Endothelial cell of hepatic sinusoid (primary cell): ENCODE results near the gene SDS.

Experiments used
- in situ Hi-C: cut with HindIII; loops from 2 replicates; pipeline ENCODE4 v1.10.0; 2017; ENCODE audit warnings: low sequenced_read_pairs

The SDS gene

DNA sequence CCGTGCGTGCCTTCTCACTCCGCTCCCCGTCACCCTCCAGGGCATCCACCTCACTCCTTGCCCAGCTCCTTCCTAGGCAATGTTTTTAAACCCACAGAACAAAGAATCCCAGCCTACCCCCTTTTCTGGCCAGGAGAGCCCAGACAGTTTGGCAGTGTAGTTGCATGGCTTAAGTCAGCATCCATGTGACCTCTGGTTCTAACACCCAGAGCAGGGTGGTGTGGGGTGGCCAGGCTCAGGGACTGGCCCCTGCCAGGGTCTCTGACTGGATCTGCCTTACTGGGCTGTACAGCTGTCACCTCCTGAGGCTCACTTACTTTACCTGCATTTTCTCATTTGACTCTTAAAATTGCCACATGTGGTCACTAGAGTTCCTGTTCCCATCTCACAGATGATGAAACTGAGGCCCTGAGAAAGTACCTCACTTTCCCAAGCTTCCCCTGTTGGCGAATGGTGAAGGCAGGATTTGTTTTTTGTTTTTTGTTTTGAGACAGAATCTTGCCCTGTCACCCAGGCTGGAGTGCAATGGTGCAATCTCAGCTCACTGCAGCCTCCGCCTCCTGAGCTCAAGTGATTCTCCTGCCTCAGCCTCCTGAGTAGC lies 18.3 kb downstream of the SDS start:
- in situ Hi-C loops: no loop called here

DNA sequence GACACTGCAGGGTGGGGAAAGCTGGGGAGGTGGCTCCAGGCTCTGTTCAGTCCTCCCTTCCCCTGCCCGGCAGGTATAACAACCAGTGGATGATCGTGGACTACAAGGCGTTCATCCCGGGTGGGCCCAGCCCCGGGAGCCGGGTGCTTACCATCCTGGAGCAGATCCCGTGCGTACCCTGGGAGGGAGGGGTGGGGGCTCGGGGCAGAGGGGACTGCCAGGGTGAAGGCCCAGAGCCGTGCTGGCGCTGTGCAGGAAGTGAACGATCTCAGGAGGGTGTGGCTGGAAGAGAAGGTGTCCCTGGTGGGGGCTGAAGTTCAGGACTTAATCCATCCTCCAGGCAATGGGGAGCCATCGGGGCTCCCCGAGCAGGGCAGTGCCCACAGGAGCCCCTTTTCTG lies 18.9 kb downstream of the SDS start:
- in situ Hi-C loops: no loop called here

DNA sequence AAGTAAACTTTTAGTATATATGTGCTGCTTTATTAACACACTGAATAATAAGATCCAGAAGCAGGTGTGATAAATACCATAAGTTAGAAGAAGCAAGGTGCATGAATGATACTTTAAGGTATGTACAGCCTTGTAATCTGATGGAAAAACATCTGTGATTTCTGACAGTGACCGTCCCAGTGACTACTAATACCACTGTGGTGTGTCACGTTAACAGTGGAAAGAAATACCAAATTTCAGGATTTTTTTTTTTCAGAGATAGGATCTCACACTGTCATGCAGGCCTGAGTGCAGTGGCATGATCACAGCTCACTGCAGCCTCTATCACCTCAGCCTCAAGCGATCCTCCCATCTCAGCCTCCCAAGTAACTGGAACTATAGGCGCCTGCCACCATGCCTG lies 21.5 kb downstream of the SDS start:
- in situ Hi-C loops: no loop called here

DNA sequence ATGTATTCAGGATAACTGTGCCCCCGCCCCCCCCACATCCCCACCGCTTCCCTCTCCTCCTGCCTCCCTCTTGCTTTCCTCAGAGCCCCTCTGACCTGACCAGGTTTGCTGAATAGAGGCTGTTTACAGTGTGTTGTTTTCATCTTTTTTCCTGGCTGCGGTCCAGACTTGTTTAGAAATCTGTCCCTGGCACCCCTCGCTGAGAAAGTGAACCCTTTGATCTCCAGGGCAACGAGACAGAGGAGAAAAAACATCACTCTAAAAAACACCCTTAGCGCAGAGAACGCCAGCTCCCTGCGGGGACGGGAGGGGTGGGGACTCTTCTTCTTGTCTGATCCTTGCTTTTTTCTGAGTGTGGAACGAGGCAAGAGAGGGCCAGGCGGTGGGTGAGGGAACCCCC lies 22.5 kb downstream of the SDS start:
- in situ Hi-C loops: no loop called here

DNA sequence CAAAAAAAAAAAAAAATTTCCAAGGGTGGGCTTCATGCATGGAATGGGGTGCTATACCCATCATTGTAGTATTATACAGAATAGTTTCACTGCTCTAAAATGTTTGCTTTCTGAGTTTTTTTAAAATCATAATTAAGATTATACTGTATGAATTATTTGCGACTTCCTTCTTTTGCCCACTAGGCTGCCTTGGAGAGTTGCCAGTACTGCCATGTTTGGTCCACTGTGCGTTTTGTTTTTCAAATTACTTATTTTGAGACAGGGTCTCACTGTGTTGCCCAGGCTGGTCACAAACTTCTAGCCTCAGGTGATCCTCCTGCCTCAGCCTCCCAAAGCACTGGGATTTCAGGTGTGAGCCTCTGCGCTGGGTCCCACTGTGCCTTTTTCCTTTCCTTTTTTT lies 25.4 kb downstream of the SDS start:
- in situ Hi-C loops: no loop called here

DNA sequence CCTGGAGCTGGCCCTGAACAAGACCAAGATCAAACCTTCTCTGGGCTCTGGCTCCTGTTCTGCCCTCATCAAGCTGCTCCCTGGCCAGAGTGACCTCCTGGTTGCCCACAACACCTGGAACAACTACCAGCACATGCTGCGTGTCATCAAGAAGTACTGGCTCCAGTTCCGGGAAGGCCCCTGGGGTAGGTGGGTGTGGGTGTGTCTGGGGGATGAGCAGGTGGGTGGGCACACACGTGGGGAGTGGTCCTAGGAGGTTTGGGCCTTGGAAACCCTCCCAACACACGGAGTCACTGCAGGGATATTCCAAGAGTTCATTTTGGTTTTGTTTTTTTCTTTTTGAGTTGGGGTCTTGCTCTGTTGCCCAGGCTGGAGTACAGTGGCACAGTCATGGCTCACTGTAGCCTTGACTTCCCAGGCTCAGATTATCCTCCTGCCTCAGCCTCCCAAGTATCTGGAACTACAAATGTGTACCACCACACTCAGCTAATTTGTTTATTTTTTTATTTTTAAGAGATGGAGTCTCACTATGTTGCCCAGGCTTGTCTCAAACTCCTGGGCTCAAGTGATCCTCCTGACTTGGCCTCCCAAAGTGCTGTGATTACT lies 28.8 kb downstream of the SDS start:
- in situ Hi-C loops: no loop called here

DNA sequence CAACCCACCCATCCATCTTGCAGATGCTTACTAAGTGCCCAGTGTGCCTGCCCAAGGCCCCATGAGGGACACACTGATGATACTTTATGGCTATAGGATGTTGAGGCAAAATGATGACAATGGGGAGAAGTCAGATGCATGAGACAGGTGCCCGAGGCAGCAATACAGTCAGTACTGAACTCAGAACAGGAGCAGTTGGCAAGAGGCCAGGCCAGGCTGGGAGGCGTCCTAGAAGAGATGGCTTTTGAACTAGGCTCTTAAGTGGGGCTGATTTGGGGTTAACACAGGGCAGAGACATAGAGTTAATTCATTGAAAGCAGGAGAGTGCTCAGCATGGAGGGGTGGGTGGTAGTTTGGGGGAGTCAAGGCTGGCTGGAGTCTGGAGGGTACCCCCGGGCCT lies 29.7 kb downstream of the SDS start:
- in situ Hi-C loops: no loop called here

DNA sequence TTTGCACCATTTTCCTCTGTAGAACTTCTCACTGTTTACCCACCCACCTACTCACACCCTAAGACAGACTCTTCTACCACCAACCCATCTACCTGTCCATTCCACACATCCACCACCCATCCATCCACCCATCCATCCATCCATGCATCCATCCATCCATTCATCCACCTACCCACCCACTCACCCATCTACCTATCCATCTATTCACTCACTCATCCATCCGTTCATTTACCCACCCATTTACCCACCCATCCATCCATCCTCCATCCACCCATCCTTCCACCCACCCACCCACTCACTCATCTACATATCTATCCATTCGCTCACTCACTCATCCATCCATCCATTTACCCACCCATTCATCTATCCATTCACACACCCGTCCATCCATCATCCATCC lies 30.2 kb downstream of the SDS start:
- in situ Hi-C loops: no loop called here

DNA sequence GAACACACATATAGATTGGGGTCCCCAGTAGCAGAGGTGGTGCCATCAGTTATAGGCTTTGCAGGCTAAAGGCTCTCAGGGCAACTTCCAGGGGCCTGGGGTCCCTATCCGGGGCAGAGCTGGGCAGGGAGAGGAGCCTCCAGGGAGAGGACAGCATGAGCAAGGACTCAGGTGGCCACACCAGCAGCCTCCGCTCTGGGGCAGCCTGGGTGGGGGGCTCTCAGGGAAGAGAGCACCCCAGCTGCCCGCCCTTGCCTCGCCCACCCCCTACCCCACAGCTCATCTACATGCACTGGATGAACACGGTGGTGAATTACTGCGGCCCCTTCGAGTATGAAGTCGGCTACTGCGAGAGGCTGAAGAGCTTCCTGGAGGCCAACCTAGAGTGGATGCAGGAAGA lies 31.3 kb downstream of the SDS start:
- in situ Hi-C loops: no loop called here

DNA sequence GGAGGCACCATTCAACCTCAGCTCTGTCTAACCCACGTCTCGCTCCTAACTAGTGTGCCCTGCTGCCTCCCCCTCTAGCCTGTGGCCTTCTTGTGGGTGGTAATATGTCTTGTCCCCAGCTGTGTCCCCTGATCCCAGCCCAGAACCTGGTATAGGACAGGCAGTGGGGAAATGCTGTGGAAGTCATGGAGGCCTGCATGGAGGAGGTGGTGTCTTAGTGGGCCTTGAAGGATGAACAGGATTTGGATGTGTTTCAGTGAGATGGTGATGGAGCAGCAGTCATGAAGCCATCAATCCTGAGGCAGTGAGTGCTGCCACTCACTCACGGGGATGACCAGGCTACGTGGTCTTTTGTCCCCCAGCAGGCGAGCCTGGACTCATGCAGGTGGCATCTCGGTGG lies 31.9 kb downstream of the SDS start:
- in situ Hi-C loops: no loop called here

DNA sequence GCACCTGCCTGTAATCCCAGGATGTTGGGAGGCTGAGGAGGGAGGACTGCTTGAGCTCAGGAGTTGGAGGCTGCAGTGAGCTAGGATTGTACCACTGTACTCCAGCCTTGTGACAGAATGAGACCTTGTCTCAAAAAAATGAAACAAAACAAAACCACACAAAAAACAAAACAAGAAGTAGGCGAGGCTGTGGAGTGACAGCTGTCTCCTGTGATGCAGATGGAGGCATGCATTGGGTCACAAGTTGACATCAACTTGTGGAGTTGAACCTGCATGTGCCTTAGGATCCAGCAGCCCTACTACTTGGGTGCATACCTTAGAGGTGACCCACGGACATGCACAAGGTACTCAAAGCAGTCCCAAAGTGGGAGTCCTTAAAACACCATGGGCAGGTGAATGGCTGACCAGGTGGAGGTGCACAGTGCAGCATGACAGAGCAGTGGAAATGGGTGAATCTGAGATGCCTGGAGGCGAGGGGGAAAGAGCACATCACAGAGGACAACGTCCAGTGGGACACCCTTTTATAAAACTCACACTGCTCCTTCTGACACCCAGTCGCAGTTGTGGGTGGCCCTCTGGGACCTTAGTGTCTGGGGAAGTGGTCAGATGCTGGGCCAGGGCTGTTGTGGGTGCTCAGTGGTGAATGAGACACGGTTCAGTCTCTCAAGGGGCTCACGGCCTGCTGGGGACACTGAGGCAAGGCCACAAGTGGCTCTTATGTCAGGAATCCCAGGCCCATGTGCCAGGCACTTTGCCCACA lies 32.6 kb downstream of the SDS start:
- in situ Hi-C loops: no loop called here

DNA sequence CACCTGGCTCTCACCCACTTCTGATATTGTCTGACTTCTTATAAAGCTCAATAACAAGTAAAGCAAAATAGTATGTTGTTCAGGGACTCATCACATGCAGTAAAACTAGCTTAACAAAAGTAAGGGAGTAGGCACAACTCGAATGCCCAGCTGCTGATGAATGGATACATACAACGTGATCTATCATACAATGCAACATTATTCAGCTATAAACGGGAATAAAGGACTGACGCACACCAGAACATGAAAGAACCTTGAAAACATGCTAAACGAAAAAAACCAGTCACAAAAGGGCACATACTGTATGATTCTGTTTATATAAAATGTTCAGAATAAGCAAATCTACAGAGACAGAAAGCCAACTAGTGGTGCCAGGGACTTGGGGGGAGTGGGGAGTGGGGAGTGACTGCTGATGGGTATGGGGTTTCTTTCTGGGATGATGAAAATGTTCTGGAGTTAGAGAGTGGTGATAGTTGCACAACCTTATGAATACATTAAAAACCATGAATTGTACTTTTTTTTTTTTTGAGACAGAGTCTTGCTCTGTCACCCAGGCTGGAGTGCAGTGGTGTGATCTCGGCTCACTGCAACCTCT lies 34.2 kb downstream of the SDS start:
- in situ Hi-C loops: no loop called here

DNA sequence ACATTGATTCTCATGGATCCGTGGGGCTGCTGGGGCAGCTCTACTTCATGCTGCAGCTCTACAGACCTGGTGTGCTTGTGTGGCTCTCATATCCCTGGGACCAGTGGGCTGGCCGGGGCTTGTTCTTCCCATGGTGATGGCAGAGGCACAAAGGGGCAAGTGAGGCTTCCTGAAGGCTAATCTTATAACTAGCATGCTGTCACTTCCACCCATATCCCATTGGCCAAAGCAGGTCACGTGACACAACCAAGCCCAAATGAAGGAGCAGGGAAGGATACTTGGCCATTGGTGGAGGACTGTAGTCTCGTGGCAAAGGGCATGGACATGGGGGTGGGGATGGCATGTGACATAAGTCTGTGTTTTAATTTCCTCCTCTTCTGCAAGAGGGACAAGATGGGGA lies 35.4 kb downstream of the SDS start:
- in situ Hi-C loops: no loop called here

DNA sequence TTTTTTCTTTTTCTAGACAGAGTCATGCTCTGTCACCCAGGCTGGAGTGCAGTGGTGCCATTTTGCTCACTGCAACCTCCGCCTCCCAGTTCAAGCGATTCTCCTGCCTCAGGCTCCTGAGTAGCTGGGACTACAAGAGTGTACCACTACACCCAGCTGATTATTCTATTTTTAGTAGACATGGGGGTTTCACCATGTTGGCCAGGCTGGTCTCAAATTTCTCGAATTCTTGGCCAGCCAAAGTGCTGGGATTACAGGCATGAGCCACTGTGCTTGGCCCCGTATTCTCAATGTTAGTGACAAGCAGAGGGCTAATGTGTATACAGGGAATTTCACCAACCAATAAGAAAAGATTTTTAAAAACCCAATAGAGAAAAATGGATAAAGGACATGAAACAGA lies 36.9 kb downstream of the SDS start:
- in situ Hi-C loops: no loop called here

DNA sequence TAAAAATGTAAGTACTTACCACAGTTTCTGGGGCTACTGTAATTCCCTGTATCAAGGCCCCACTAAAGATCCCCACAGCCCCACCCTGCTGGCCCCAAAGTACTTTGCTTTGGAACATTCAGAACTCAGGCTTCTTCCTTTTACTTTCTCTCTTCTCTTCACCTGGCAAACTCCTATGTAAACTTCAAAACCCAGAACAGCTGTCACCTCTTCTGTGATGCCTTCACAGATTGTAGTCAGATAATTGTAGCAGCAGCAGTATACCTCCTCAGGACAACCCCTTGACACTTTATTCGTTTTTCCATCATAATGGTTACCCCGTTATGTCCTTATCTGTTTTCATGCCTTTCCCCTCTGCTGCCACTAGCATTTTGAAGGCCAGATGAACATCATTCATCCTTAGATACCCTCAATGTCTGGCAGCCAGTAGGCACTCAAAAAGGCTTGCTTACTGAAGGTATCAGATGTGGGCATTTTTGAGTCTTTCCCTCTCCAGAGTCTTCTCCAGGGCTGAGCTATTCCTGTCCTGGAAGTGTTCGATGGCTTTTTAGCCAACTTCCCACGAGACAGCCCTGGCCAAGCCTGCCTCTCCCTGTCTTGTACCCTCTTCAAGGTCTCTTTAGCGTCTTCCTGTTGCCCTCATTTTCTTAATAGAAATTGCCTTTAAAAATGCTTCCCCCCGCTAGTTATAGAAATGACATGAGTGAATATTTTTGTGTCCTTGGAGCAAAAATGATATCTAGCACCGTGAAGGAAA lies 37.9 kb downstream of the SDS start:
- in situ Hi-C loops: no loop called here

DNA sequence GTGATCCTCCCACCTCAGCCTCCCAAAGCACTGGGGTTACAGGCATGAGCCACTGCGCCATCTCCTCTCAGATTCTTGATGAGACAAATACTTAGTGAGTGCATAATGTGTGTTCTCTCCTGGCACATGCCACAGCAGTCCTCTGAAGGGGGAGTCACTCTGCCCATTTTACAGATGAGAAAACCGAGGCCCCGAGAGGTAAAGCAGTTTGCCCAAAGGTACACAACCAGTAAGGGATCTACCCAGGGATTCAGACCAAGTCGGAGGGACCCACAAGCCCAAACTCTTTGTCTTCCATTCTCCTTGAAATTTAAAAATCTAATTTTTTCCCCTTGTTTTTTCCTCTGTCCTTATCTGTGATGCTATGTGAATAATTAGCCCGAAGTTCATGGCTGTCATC lies 39.0 kb downstream of the SDS start:
- in situ Hi-C loops: loop anchor here (5.0 kb wide), 1 partner anchor 43 kb away; no protein-coding TSS in a partner anchor

DNA sequence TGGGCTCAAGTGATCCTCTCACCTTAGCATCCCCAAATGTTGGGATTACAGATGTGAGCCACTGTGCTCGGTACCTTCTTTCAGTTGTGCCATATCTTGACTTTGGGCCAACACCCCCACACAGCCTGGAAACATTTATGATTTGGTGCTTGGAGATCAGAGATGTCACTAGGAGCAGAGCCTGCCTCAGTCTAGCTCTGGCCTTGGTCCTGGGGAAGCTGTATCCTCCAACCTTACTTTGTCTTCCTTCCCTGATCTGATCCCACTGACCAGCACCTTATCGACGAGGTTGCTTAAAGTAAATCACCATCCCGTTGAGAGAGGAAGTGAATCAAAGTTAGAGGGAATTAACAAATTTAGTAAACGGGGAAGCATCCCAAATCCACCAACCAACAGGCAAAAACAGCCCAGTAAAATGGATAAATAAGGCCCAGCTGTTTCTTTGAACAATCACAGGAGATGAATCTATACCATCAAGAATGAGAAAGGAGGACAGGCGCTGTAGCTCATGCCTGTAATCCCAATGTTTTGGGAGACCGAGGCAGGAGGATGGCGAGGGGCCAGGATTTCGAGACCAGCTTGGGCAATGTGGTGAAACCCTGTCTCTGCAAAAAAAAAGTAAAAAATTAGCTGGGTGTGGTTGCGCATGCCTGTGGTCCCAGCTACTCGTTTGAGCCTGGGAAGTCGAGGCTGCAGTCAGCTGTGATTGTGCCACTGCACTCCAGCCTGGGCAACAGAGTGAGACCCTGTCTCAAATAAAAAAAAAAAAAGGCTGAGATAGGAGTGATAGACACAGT lies 41.9 kb downstream of the SDS start:
- in situ Hi-C loops: loop anchor here (5.0 kb wide), 1 partner anchor 46 kb away; no protein-coding TSS in a partner anchor

DNA sequence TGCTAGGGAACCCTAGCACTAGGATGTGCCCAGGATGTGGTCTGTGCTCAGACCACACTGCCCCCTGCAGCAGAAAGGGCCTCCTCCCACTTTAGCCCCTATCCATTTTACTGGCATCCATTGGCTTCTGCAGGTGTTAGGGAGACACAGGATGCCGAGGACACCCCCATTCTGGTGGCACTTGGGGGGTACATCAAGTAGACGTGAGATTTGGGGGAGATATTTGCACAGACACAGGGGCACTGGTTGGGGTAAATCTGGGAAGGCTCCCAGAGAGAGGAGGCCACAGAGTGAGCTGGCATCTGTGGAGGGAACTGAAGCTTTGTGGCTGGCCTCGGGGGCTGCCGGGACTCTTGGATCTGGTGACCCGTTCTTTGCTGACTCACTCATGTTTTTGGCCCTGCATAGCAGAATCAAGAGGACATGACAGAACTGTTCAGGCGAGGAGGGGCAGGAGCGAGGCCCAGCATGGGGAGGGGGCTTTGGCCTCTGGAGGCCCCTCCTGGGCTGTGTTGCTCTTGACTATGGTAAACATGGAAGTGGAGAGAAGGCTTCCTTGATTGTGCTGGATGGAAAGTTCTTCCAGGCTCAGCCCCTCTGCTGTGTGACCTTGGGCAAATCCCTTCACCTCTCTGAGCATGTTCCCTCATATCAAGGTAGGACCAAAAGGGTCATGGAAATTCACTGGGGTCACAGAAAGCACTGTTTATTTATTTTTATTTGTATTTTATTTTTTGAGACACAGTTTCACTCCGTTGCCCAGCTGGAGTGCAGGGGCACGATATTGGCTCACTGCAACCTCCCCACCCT lies 43.5 kb downstream of the SDS start:
- in situ Hi-C loops: loop anchor here (5.0 kb wide), 1 partner anchor 47 kb away; no protein-coding TSS in a partner anchor

DNA sequence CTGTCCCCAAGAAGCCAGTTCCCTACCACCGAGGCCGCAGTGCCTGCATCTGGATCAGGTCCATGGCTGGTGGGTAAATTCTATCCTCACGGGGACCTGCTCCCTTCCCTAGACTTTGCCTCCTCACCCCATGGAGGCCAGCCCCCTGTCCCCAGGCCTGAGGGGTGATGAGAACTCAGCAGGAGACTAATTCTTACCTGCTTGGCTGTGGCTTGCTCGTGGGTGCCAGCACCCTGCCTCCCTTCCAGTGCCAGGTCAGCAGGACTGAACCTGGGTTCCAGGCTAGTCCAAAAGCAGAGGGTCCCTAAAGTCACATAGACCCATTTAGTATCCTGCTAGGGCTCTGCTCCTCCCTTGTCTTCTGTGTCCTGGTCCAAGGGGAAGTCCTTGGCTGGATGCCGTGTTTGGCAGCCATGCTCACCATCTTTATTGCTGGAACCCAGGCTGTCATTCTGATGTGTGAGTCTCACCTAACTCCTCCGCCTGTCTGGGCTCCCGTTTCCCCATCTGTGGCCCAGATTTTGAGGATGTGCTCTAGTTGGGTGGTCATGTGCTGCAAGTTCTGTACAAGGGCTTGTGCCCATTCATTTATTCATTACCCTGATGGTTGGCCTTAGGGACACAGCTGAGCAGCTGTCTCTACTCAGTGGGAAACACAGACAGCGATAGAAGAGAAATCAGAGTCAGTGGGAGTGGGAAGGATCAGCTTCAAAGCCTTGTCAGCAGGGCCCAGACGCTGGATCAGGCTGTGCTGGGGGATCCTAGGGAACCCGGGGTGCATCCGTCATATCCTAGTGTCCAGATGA lies 44.4 kb downstream of the SDS start:
- in situ Hi-C loops: no loop called here
